Activated naive CD4-positive, alpha-beta T cell treated with anti-CD3 and anti-CD28 coated beads, Interleukin-2, amount 50 U/mL, for 72 hours (primary cell): ENCODE measurements around the gene ASPG. TPM values are rescaled to one million over a fixed set of nuclear protein-coding genes. Genes with fewer than 3 reads are reported as not detected.
"Not testable (repeated sequence)": the region's sequence is repeated elsewhere in the genome, so short reads cannot be mapped to it uniquely, and the experiment has no call there.

Source experiments
- ATAC-seq, 2 donors: fragments of 150-1000 bp; cut with Tn5 transposase; 2 replicates each; pipeline ENCODE4 v1.10.0; 2021; ENCODE audit warnings: mild to moderate bottlenecking in 2 of 2, moderate library complexity in 2 of 2
- DNase-seq, 2 donors: peaks; one replicate each; pipeline ENCODE4 v3.0.0; 2021 to 2022; ENCODE audit warnings: low spot score in 2 of 2
- H3K27ac Mint-ChIP-seq, 2 donors: one replicate each; pipeline ENCODE4 v1.8.0; 2022; ENCODE audit warnings: mild to moderate bottlenecking in 2 of 2, mixed read lengths in 2 of 2
- H3K36me3 Mint-ChIP-seq, 2 donors: one replicate each; pipeline ENCODE4 v1.8.0; 2022; ENCODE audit warnings: mixed read lengths in 2 of 2
- H3K9me3 Mint-ChIP-seq, 2 donors: one replicate each; pipeline ENCODE4 v1.8.0; 2022; ENCODE audit warnings: mixed read lengths in 2 of 2
- total RNA-seq, 2 donors: library from RNA; stranded (reverse); gene quantifications; one replicate each; pipeline ENCODE4 v1.2.3, GENCODE V29; 2022

The ASPG gene
- total RNA-seq, 2 donors from 2014 or later, result not detected

DNA sequence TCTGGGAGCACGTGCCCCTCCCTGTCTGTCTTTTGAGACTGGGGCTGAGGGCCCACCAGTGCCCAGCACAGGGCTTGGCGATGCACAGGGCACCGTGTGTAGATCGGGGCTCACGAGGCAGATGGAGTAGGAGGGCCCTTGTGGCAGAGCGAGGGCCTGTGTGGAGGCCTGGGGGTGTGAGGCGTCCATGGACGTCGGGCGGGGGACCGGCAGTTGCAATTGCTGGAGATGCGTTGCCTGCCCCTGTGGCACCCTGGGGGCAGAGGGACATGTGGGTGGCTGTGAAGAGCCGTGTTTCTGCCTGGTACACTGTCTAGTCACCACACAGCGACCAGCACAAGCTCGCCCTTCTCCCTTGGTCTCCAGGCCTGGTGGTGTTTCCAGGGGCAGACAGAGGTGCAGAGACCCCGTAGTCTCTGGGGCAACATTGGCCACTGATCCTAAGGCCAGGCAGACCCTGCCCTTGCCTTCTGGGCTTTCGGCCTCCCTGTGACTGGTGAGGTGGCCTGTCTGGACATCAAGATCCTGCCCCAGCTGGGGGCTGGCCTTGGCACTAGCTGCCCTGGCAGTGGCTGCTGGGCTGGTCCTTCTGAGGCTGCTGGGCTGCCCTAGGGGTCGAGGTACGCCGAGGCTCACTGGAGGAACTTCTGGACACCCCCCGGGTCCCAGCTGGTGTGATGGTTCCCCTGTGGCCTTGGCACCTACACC lies 67.3 kb downstream of the ASPG start:
- Mint-ChIP-seq H3K9me3 (no peaks in the 10 kb centered on the region), H3K36me3 (no peaks in the 10 kb centered on the region), H3K27ac (no peak overlapping the region)
- ATAC-seq, result no peak
- no peak for DNase-seq

DNA sequence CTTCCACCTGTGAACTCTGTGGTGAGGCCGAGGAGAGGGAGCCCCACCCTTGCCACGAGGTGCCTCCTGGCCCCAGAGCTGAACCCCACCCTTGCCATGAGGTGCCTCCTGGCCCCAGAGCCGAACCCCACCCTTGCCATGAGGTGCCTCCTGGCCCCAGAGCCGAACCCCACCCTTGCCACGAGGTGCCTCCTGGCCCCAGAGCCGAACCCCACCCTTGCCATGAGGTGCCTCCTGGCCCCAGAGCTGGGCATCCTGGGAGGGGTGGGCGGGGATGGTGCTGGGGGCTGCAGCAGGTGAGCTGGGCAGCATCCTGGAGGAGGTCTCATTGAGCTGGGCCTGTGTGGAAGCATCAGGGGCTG lies 67.9 kb downstream of the ASPG start:
- H3K27ac Mint-ChIP-seq, DNase-seq, ATAC-seq, H3K9me3 Mint-ChIP-seq, H3K36me3 Mint-ChIP-seq: not testable (repeated sequence)

DNA sequence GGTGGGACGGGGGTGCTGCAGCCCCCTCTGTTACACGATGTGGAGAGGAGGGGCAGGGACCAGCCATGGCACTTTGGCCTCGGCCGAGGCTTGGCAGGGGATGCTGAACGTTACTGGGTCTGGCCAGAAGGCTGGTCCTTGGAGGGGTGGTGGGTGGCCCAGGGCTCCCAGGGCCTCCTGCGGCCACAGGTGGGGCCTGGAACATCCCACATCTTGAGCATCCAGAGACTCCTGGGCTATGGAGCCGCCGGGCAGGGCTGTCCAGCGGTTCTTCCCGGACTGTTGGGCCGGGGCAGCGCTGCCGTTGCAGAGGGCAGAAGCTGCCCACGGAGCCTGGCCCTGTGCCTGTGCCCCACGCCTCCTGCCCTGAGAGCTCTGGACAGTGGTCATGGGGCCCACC lies 68.7 kb downstream of the ASPG start:
- no peaks in the 10 kb centered on the region for H3K36me3 Mint-ChIP-seq
- no peak for DNase-seq

DNA sequence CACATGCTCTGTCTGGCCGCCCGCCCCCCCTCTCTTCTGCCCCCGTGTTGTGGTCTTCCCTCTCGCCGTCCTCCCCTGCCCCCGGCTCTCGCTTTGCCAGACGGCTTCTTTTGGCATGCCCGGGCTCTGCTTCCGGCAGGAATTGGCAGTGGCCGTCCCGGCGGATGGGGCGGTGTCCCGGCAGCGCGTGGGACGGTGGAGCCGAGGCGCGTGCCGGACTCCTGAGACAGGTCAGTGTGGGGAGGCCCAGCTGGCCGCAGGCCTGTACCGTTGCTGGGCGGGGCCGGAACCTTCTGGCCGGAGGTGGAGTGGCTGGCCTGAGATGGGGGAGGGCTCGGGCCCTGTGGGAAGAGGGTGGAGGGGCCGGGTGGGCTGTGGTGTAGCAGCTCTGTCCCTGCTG lies 70.0 kb downstream of the ASPG start:
- DNase-seq, result no peak
- no peaks in the 10 kb centered on the region for H3K9me3 Mint-ChIP-seq
- no peak for ATAC-seq
- no peaks in the 10 kb centered on the region for H3K36me3 Mint-ChIP-seq
- no peak overlapping the region for H3K27ac Mint-ChIP-seq

More for the DNA sequence above, 68.7 kb downstream of the ASPG start:
- no peaks in the 10 kb centered on the region for H3K9me3 Mint-ChIP-seq
- no peak for ATAC-seq
- H3K27ac Mint-ChIP-seq, result no peak overlapping the region

DNA sequence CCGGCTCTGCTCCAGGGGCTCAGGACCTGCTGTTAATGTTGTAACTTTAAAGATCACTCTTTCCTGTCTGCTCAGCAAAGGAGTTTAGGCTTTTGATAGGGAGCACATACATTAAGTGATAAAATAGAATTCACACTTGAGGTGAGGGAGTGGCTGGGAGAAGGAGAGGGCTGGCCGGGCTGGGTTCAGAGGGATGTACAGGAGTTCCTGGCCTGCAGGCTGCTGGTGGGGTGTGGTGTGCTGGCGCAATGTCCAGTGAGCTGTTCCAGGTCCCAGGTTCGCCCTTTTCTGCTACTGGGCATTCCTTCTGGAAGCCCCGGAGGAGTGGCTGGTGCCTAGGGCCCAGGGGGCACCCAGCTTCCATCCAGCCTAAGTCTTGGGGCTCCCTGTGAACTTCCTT lies 70.6 kb downstream of the ASPG start:
- no peaks in the 10 kb centered on the region for H3K9me3 Mint-ChIP-seq
- ATAC-seq, result no peak
- H3K27ac Mint-ChIP-seq, result no peak overlapping the region
- no peaks in the 10 kb centered on the region for H3K36me3 Mint-ChIP-seq
- DNase-seq, result no peak

DNA sequence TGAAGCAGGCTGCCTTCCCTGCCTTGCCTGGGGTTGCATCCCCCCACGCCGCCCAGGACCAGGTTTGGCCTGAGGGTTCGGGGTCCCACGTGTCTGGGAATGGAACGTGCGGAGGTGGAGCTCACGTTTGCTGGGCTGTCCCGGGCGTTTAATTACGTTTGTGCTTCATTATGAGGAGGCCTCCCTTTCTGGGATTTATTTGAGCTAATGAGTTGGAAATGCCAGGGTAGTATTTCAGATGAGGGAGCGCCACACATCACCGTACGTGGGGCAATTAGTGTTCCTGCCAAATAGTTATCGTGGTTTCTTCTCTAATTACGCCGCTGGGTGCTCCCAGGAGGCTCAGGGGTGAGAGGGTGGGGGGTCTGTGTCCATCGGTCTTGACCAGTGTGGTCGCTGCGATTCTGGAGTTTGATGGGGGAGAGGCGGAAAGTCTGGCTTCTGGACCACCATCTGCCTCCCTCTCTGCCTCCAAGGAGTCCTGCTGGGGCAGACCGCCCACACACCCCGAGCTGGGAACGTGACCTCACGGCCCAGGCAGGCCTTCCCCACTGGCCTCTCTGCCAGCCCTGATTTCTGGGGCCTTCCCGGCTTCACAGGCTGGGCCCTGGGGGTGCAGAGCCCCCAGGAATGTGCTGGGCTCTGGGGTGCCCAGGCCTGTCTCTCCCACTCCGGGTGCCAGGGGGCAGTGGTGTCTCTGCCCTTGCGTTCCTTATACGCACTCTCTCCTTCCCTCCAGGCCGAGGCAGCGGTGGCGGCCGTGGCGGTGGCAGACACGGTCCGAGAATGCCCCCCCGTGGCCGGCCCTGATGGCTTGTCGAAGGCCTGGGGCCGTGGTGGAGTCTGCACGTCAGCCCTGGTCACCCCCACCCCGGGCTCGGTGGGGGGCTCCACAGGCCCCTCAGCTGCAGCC lies 71.8 kb downstream of the ASPG start:
- Mint-ChIP-seq H3K27ac (no peak overlapping the region), H3K9me3 (no peaks in the 10 kb centered on the region), H3K36me3 (no peaks in the 10 kb centered on the region)
- ATAC-seq (no peak), DNase-seq (no peak)

DNA sequence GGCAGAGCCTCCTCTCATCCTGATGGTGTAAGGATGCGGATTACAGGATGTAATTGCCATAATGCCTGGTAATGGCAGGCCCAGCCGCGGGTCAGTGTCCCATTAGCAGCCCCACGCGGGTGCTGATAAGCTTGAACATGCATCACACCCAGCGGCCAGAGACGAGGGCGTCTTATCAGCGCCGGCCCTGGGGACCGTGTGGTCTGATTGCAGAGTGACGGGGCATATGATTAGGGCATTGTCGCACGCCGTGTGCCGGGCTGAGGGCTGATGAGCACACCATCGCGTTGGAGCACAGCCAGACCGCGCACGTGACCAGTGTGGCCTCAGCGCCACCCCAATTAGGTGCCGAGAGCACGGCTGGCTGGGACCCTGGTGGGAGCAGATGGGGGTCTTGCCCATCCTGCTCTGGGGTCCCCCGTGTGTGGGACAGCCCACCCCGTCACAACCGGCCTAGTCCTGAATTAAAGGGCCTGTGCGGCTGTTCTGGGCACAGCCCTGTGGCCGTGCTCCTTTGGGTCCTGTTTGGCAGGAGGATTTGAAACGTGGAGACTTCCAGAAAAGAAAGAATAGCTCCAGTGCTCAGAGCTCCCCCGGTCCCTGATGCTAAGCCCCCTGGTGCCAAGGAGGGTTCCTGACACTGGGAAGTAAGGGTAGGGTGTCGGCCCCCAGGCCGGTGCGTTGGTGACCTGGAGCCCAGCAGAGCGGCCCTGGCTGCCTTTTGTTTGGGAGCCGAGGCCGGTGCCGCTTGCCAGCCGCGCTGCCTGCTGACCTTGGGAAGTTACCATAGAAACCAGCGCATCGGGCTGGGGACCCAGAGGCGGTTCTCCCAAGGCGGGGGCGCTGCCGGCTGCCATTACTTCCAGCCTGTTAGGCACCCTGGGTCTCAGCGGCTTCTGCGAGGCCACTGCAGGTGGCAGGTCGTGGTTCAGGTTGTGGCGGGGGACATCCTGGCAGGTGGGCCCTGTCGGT lies 73.6 kb downstream of the ASPG start:
- H3K27ac Mint-ChIP-seq, result no peak overlapping the region
- H3K36me3 Mint-ChIP-seq, result no peaks in the 10 kb centered on the region
- ATAC-seq (no peak), DNase-seq (no peak)
- H3K9me3 Mint-ChIP-seq, result no peaks in the 10 kb centered on the region

DNA sequence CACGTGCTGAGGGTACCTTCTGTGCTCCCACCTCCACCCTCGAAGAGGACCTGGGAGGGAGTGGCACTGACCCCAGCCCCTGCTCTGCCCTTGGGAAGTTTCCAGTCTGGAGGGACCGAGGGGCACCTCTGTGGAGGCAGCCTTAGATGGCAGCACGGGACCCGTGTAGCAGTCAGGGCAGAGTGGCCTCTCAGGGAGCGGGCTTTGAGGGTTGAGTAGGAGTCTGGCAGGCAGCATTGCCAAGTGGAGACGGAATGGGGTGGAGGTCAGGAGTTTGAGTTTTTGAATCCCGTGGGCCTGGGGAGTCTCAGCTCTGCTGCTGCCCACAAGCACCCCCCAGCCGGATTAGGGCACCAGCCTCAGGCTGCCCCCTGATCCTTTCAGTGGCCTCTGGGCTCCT lies 74.5 kb downstream of the ASPG start:
- H3K9me3 Mint-ChIP-seq, result no peaks in the 10 kb centered on the region
- no peak for DNase-seq
- no peak overlapping the region for H3K27ac Mint-ChIP-seq
- H3K36me3 Mint-ChIP-seq, result no peaks in the 10 kb centered on the region
- ATAC-seq, result no peak

DNA sequence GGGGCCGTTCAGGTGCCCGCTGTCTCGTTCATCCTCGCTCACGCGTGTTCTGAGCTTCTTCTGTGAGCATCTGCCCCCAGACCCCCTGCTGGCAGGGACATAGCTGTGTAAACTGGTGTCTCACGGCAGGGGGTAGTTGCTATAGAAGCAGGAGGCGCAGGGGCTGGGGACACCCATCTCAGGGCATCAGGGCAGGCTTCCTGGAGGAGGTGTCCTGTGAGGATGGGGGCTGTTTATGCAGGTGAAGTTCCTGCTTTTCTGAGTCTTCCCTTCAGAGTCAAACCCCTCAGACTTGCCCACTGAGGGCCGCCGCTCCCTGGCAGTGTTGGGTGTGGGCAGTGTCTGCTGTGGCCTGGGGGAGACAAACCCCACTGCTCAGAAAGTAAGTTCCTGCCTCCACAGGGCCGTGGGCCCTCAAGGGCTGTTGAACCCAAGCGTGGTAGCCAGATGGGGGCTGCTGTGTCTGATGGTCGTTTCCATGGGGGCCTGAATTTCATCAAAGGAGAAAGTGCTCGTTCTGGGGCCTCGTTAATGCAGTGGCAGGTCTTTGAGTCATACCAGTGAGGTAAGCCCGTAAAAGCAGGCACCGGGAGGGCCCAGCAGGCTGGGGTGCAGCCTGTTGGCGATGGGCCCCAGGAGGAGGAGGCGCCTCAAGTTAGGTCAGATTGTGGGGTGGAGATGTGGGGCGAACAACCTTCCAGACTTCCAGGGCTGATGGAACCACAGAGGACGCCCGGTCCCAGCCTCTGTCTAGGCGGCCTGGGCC lies 76.3 kb downstream of the ASPG start:
- ATAC-seq (no peak), DNase-seq (no peak)
- Mint-ChIP-seq H3K9me3 (no peaks in the 10 kb centered on the region), H3K27ac (no peak overlapping the region), H3K36me3 (no peaks in the 10 kb centered on the region)

DNA sequence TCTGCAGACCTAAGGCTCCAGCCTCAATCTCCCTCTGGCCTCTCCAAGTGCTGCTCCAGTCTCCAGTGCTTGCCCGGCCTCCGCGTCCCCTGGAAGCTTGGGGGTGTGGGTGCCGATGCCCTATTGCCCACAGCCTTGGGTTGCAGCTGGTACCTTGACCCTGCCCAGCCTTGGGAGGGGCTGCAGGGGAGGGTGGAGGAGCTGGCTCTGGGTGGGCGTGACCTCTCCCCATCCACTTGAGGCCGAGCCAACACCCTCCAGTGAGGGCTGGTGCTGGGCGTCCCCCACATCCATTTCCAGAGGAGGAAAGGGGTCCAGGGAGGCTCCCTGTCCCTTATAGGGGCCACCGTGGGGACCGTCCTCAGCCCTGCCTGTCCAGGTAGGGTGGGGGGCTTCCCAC lies 77.0 kb downstream of the ASPG start:
- no peak overlapping the region for H3K27ac Mint-ChIP-seq
- H3K36me3 Mint-ChIP-seq, result no peaks in the 10 kb centered on the region
- H3K9me3 Mint-ChIP-seq, result no peaks in the 10 kb centered on the region
- no peak for DNase-seq
- no peak for ATAC-seq

DNA sequence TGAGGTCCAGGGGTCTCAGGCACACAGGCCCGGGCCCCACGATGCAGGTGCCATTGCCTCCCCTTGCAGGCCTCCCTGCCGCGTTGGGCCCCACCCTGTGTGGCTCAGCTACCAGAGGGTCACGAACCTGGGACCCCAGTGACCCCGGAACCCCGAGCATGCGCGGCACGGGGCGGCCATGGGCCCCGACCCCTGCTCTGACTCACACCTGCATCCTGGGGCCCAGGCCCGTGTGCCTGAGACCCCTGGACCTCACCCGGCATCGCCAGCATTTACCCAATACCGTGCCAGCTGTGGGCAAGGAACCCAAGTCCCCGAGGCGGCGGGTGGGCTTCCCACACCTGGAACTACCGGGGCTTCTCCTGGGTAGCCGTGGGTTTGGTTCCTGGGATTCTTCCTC lies 78.0 kb downstream of the ASPG start:
- no peak for DNase-seq
- Mint-ChIP-seq H3K9me3 (no peaks in the 10 kb centered on the region), H3K36me3 (no peaks in the 10 kb centered on the region), H3K27ac (no peak overlapping the region)
- ATAC-seq, result no peak

DNA sequence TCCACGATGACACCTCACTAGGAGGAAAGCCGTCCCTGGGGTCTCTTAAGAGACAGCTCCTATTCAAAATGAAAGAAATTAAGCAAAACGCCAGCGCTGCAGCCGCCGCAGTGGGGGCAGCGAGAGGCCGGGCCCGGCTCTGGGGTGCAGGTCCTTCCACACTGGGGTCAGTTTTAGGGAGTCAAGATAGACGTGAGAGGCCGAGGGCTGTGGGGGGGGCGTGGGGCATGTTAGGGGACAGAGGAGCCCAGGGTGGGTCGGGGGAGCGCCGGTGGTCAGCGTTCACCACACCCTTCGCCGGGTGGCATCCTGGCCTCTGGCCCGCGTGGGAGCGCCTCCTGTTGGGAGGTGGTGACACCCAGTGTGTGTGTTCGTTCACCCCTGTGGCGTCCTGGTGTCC lies 78.5 kb downstream of the ASPG start:
- Mint-ChIP-seq H3K36me3 (no peaks in the 10 kb centered on the region), H3K27ac (no peak overlapping the region), H3K9me3 (no peaks in the 10 kb centered on the region)
- no peak for DNase-seq
- ATAC-seq, result no peak

DNA sequence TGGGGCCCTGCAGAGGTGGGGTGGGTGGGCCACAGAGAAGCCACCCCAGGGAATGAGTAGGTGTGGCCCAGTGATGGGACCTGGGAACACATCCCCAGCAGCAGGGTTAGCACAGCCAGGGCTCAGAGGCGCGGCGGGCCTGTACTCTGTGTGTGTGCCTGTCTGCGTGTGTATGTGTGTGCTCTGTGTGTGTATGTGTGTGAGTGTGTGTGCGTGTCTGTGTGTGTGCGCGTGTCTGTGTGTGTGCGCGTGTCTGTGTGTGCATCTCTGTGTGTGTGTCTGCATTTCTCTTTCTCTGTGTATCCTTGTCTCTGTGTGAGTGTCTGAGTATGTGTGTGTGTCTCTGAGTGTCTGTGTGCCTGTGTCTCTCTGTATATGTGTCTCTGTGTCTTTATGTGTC lies 79.0 kb downstream of the ASPG start:
- no peaks in the 10 kb centered on the region for H3K9me3 Mint-ChIP-seq
- no peak for ATAC-seq
- H3K36me3 Mint-ChIP-seq, result no peaks in the 10 kb centered on the region
- no peak overlapping the region for H3K27ac Mint-ChIP-seq
- no peak for DNase-seq
